GM21619 (cell line): Measurements from ENCODE around the gene KAT14.
"Not testable (repeated sequence)": the region's sequence is repeated elsewhere in the genome, so short reads cannot be mapped to it uniquely, and the experiment has no call there.

Source experiments
- ATAC-seq: cut with Tn5 transposase; IDR thresholded peaks from one replicate; pipeline ENCODE4 v1.9.1; 2021; ENCODE audit not compliant: unreplicated experiment

Gene KAT14

DNA sequence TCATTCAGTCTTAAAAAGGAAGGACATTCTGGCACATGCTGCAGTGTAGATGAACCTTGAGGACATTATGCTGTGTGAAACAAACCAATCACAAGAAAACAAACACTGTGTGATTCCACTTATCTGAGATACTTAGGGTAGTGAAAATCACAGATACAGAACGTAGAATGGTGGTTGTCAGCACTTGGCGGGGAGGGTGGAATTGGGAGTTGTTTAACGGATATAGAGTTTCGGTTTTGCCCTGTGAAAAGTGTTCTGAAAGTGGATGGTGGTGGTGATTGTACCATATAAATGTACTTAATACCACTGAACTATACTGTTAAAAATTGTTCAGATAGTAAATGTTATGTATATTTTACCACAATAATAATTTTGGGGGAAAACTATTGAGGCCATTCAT, 18.4 kb downstream of the KAT14 start:
- ATAC-seq = no peak

DNA sequence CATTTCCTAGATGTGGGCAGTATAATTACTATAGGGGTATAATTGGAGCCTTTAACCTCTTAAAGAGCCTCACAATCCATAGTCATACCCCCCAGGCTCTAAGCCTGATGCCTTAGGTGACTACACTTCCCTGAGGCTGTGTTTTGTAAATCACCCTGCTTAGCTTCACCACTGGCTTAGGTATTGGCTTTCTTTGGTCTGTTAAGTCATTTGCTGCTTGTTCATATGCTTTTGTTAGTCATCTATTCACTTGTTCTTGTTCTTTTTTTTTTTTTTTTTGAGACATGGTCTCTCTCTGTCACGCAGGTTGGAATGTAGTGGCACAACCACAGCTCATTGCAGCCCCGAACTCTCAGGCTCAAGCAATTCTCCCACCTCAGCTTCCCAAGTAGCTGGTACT, 26.7 kb downstream of the KAT14 start:
- no peak for ATAC-seq

DNA sequence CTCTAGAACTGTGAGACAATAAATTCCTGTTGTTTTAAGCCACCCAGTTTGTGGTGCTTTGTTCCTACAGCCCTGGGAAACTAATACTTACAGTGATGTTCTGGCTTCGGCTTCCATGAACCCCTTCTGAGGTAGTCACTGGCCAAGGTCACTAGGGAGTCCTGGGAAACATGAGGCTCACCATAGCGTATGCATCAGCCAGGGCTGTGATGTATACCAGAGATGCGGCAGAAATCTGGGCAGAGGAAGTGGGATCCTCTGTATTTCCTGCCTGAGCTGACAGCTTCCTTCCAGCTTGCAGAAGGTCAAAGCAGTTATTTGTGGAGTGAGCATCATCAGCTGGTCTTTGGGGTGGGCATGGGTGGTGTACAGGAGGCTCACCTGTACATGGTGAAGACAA, 27.9 kb downstream of the KAT14 start:
- ATAC-seq = no peak

GRCh38 chr20:18166241-18166881, 28.7 kb downstream of the KAT14 start:
- no peak for ATAC-seq

- no peak for ATAC-seq
Observed at GRCh38 chr20:18166950-18167349, 29.3 kb downstream of the KAT14 start.

DNA sequence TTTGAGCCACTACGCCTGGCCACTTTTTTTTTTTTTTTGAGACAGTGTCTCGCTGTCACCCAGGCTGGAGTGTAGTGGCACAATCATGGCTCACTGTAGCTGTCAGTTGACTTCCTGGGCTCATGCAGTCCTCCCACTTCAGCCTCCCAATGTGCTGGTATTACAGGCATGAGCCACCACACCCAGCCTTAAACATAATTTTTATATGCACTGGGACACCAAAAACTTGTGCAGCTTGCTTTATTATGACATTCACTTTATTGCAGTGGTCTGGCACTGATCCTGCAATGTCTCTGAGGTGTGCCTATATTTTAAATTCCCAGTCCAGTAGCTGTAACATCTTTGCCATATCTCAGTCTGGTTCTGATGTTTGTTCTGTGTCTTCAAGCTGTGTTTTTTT, 34.7 kb downstream of the KAT14 start:
- ATAC-seq = no peak

GRCh38 chr20:18174906-18175683, 37.4 kb downstream of the KAT14 start:
- no peak for ATAC-seq

DNA sequence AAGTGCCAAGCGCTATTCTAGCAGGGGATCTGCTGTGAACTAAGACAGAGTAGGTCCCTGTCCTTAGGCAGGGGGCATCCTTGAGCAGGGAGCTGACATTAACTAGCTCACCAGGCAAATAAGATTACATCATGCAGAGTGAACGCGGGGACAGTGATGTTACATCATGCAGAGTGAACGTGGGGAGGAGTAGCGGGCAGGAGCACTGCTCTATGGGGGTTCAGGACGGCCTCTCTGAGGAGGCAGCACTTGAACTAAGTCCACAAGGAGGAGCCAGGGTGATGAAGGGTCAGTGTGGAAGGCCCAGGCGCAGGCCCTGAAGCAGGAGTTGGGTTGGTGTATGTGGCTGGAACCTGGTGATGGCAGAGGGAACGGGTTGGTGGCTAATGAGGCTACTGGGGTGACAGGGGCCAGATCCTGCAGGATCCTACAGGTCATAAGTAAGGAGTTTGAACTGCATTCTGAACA, 38.7 kb downstream of the KAT14 start:
- no peak for ATAC-seq

GRCh38 chr20:18180366-18180765, 42.7 kb downstream of the KAT14 start:
- not testable (repeated sequence) for ATAC-seq

DNA sequence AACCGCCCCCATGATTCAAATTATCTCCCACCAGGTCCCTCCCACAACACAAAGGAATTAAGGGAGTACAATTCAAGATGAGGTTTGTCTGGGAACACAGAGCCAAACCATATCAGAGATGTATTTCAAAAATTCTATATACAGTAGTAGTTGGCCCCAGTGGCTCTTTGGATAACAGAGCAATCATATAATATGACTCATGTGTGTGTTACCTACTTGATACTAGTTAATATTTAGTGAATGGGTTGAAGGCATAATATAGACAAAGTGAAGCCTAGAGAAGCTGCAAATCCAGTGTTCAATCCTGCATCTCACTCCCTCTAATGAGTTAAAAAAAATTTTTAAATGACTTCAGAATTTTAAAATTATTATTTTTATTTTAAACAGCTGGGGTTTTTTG, 43.2 kb downstream of the KAT14 start:
- ATAC-seq = no peak

GRCh38 chr20:18187020-18187419, 49.4 kb downstream of the KAT14 start:
- ATAC-seq = no peak

DNA sequence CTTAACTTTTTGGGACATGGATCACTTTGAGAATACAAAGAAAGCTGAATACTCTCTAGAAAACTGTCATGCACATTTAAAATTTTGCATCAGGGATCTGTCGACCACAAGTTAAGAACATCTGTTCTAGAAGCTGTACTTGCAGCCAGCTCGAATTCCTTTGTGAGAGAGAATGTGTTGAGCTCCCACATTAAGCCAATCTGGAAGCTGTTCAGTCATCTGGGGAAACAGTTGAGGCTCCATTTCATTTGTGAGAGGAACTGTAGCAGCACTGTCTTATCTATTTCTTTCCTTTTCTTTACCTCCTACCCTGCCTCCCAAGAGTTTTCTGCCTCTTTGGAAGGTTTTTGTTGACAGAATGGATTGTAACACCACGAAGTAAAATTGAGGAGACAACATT, 50.8 kb downstream of the KAT14 start:
- no peak for ATAC-seq

DNA sequence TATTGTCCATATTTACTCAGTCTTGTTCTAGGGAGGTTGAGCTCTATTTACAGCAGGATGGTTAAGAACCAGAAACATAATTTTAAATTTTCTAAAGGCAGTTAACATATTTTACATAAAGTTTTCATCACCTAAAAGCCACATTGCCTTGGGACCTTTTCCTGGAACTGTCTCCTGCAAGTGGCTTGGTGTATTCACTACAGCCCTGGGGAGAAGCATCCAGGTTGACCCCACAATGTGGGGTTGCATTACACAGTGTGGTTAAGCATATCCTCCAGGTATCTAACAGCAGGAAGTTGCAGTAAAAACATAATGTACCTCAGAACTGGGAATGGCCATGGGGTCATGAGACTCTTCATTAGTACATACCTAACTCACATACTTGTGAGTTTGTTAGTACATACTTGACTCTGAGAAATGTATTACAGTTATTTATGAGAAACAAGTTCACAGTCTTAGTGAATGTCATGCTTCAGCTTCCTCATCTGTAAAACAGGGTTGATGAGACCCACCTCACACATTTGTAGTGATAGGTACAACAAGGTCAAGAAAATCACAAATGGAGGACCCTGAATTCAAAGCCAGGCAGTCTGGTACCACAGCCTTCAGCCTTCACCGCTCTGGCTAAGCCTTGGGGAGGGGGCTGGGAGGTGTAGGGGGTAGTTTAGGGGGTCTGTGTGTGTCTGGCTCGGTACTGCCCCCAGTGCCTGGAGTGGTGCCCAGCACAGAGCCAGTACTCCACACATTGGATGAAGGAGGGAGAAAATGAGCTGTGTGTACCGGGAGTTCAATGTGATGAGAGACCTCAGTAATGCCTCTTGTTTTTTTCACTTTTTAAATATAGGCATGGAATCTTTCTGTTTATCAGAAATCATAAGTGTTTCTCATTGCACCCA, 52.9 kb downstream of the KAT14 start:
- ATAC-seq = no peak

DNA sequence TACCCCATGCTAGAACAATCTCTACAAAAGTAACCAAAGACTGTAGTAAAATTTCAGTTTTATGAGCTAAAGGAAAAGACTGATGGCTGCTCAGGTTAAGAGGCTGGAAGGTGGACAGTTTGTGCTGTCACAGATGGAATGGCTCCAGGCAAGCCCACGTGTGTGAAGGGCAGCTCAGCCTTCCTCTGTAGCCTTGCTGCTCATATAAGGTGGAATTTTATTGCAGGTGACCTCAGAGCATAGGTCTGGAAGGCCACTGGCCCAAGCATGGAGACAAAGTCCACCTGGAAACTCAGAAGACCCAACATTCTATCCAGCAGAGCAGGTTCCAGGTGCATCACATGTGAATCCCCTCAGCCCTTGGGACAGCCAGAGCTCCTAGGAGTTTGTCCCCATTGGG, 53.6 kb downstream of the KAT14 start:
- ATAC-seq = no peak

DNA sequence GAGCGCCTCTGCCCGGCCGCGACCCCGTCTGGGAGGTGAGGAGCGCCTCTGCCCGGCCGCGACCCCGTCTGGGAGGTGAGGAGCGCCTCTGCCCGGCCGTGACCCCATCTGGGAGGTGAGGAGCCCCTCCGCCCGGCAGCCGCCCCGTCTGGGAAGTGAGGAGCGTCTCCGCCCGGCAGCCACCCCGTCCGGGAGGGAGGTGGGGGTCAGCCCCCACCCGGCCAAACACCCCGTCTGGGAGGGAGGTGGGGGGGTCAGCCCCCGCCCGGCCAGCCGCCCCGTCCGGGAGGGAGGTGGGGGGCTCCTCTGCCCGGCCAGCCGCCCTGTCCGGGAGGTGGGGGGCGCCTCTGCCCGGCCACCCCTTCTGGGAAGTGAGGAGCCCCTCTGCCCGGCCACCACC, 56.8 kb downstream of the KAT14 start:
- ATAC-seq = not testable (repeated sequence)

GRCh38 chr20:18195931-18196330, 58.3 kb downstream of the KAT14 start:
- ATAC-seq = no peak

DNA sequence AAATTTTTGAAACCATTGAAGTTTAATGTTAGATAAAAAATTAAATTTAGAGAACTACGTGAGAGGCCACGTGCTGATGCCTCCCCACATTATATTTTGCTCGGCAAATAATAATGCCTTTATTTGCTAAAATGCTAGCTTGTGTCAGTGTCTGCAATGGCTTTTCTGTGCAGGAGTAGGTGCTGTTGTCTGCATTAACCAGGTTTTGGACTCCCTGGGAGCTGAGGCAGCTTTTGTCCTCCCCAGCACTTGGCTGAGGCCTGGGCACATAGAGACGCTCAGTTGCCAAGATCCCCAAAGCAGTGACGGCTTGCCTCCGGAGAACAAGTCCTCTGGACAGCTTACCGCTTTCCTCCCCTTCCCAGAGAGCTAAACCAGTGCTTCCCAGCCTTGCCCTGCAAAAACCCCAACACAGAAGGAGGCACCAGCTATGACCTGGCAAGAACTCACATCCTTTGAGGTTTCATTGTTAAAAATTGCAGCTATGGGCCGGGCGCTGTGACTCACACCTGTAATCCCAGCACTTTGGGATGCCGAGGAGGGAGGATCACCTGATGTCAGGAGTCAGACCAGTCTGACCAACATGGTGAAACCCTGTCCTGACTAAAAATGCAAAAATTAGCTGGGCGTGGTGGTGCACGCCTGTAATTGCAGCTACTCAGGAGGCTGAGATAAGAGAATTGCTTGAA, 59.9 kb downstream of the KAT14 start:
- no peak for ATAC-seq

DNA sequence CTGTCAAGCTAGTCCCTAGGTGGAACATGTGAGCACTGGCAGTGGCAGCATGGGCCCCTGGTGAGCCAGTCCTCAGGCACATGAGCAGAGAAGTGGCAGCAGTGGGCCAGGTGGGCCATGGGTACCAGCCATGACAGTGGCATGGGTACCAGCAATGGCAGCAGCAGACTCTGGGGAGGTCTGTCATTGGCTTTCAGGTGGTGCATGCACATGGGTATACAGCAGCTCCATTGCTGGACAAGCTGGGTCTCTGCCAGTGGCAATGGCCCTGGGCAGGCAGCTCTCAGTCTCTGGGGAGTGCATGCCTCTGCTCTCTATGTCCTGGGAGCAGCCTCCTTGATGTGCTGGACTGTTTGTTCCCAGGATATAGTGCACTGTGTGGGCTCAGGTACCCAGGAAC, 65.3 kb downstream of the KAT14 start:
- no peak for ATAC-seq

GRCh38 chr20:18203700-18204099, 66.0 kb downstream of the KAT14 start:
- not testable (repeated sequence) for ATAC-seq

DNA sequence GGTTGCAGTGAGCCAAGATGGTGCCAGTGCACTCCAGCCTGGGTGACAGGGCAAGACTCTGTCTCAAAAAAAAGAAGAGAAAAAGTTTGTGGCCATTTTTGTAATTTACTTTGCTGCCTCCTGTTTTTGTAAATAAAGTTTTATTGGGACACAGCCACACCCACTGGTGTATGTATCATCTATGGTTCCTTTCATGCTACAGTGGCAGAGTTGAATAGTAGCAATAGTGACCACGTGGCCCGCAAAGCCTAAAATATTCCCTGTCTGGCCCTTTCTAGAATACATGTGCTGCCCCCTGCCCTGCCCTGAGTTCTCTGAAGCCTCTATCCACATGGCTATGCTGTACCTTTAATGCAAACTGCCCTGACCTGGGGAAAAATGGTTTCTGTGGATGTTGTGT, 75.3 kb downstream of the KAT14 start:
- ATAC-seq = no peak

DNA sequence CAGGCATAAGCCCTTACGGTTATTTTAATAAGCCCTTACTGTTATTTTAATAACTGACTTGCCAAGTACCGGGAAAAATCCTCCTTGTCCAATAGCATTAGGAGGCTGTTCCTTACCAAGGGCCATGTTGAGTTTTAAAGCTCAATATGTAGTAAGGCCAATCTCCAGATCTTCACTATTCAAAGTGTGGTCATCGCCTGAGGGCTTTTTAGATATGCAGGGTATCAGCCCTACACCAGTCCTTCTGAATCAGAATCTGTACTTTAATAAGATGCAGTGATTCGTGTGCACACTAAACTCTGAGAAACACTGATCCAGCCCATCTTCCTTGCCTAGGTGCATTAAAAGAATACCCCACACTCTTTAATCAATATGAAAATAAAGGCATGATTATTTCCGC, 77.9 kb downstream of the KAT14 start:
- no peak for ATAC-seq
